ENCODE measurements around the gene TGFBR2.

- TF ChIP-seq CTCF (optimal IDR thresholded peaks at IDR 0.05 in 1 of 3, IDR thresholded peaks at IDR 0.05 in 1 of 3, conservative IDR thresholded peaks at IDR 0.05 in 1 of 3; ENCODE audit: extremely low read depth in 1 of 3, insufficient read depth in 2 of 3, low read length in 3 of 3) = no peak
- no peak for TF ChIP-seq EZH2 (IDR thresholded peaks at IDR 0.05; ENCODE audit: low read length)
Observed at GRCh38 chr3:30643763-30644462, 37.5 kb downstream of the TGFBR2 start.

All from keratinocyte (primary cell).